GM19099 (cell line): ENCODE data around the gene PDHA2.

Source experiments
- POLR2A ChIP-seq: IDR thresholded peaks from 3 replicates; pipeline ENCODE4 v1.6.1; 2011; ENCODE audit warnings: low read depth; ENCODE audit not compliant: insufficient read length; ENCODE audit errors: extremely low read depth

The PDHA2 gene

DNA sequence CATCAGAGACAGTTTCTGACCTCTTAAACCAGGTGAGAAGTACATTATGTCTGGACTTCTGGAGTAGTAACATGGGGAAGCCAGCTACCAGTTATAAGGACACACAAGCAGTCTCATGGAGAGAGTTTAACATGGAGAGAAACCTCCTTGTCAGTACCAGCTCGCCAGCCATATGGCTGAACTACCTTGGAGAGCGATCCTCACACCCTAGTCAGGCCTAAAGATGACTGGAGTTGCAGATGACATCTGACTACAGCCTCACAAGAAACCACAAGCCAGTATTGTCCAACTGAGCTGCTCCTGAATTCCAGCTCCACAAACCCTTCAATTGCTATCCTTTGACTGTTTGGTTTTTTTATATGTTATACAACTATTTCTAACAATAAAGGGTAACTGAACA, 49.8 kb downstream of the PDHA2 start:
- TF ChIP-seq POLR2A, result no peak
